Left kidney (tissue), 2 donors: ENCODE results near the gene SRRM1. TPM values are rescaled to one million over a fixed set of nuclear protein-coding genes. Genes with fewer than 3 reads are reported as not detected.
"Not testable (repeated sequence)": the region's sequence is repeated elsewhere in the genome, so short reads cannot be mapped to it uniquely, and the experiment has no call there.

ENCODE experiments used
- DNase-seq: peaks from one replicate; pipeline ENCODE4 v3.0.0-alpha.2; 2013
- polyA plus RNA-seq: library from polyadenylated mRNA; unstranded; fragments of 120-200 nt; gene quantifications from one replicate; pipeline ENCODE4 v1.2.1, GENCODE V29; 2013; ENCODE audit not compliant: insufficient read length

SRRM1 gene
- polyA plus RNA-seq, 1 donor: 200 TPM

DNA sequence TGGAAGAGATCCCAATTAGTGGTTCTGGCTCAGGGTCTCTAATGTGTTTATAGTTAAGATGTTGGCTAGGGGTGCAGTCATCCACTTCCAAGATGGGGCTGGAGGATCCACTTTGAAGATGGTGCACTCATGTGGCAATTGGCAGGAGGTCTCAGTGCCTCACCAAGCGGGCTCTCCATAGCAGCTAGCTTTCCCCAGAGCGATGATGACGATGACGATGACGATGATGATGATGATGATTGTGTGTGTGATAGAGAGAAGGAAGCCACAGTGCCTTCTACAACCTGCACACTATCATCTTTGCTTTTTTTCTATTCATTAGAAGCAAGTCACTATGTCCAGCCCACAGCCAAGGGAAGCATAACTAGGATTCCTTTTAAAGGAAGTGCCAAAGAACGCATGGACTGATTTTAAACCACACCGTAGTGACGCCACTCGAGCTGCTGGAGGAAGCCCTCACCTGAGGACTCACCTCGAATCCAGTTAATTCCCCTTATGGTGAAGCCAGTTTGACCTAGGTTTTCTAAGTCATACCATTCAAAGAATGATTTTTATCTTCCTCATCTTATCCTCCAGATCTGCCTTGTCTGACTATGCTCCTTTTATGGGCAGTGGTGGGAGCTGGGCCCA lies 49.4 kb downstream of the SRRM1 start:
- no peak for DNase-seq

DNA sequence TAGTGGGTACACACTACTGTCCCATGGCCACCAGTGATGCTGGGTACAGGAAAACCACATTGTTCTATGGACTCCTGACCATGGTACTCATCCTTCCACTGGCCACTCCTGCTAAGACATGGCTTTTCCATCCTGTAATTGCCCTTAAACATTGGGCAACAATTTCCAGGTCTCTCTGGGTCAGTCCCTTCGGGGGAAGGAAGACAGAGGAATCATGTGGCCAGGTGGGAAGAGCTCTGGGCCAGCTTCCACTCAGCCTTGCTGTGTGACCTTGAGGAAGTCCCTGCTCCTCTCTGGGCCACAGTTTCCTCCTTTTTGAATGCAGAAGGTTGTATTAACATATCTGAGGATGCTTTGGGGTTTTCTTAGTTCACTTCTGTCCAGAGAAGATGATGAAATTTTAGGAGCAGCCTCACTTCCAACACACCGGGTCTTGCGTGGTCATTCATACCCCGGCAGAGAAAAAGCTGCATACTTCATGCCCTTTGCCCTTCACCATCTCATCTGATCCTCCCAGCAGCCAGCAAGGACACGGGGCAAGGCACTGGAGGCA lies 50.8 kb downstream of the SRRM1 start:
- DNase-seq: no peak

DNA sequence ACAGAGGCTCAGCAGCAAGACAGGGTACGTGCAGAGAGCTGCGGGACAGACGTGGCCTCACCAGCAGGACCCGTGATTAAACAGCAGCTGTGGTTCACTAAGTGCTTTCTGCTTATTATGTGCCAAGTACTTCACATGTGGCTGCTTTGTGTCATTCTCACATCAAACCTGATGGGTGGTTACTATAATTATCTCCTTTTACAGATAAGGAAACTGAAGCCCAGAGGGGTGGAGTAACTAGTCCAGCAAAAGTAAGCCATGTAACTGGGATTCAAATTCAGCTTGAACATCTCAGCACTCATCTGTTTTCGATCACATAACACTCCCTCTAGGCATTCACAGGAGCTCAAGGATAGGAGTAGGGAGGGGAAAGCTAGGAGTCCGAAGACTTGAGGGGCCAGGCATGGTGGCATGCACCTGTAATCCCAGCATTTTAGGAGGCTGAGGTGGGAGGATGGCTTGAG lies 51.3 kb downstream of the SRRM1 start:
- no peak for DNase-seq

DNA sequence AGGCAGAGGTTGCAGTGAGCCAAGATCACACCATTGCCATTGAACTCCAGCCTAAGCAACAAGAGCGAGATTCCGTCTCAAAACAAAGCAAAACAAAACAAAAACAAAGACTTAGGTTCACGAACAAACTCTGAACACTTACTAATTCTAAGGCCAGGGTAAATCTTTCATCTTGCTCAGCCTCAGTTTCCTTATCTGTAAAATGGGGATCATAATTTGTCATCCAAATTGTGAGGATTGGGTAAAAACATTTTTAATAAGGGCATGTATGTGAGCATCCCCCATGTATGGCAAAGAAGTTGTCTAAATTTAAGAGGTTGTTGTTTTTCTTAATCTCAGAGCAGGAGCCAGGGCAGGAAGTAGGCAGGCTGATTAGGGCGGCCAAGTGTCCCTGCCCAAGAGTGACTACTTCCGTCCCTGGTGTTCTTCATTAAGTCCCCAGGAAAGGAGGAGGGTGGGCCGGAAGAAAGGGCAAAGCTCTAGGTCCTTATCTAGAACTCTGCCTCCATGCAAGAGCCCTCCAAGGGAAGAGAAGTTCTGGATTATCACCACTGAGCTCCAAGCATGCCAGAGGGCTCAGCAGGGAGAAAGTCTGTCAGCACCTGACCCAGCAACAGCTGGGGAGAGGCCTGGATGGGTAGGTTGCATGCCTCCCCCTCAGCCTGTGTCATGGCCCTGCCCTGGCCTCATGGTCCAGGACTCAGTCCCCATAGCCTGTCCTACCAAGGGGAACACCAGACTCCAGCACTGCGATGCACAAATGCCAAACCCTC lies 52.3 kb downstream of the SRRM1 start:
- no peak for DNase-seq

DNA sequence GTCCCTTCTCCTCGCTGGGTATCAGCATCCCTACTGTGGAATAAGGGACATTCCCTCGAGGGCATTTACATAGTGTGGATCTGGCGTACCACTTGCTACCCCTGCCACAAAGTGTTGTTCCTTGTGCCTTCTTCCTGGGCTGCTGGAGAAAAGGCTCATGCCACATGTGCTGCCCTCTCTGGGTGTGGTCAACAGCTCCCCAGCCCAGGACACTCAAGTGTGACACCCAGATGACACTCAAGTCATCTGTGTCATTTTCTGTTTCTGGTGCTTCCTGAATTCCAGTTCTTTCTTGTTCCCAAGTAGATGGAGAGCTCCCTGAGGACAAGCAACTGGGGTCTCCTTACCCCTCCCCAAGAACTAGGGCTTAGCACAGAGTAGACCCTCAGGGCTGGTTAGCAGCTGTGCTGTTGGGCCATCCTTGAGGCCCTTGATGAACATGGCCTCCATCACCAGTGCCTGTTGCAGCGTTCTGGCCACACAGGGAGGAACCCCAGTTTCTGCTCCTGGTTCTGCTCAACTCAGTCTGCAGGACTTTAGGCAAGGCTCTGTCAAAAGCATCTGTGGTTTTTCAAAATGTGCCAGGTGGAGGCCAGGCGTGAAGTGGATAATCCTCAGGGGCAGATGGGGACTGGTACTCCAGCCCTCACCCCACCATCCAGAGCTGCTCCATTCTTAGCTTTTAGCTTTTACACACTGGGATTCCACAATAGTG lies 53.1 kb downstream of the SRRM1 start:
- DNase-seq: no peak

DNA sequence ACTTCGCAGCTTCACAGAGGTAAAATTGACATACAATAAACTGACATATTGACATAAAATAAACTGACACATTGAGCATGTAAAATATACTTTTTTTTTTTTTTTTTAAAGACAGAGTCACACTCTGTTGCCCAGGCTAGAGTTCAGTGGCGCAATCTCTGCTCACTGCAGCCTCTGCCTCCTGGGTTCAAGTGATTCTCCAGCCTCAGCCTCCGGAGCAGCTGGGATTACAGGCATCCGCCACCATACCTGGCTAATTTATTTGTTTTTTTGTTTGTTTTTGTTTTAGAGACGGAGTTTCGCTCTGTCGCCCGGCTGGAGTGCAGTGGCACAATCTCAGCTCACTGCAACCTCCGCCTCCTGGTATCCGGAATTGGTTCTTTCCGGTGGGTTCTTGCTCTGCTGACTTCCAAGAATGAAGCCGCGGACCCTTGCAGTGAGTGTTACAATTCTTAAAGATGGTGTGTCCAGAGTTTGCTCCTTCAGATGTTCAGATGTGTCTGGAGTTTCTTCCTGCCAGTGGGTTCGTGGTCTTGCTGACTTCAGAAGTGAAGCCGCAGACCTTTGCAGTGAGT lies 53.7 kb downstream of the SRRM1 start:
- DNase-seq: no peak

DNA sequence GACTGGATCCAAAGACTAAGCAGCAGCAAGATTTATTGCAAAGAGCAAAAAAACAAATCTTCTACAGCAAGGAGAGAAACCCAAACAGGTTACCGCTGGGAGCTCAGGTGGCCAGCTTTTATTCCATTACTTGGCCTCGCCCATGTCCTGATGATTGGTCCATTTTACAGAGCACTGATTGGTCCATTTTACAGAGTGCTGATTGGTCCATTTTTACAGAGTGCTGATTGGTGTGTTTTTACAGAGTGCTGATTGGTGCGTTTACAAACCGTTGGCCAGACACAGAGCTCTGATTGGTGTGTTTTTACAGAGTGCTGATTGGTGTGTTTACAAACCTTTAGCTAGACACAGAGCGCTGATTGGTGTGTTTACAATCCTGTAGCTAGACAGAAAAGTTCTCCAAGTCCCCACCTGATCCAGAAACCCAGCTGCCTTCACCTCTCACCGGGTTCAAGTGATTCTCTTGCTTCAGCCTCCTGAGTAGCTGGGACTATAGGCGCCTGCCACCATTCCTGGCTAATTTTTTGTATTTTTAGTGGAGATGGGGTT lies 54.4 kb downstream of the SRRM1 start:
- not testable (repeated sequence) for DNase-seq

DNA sequence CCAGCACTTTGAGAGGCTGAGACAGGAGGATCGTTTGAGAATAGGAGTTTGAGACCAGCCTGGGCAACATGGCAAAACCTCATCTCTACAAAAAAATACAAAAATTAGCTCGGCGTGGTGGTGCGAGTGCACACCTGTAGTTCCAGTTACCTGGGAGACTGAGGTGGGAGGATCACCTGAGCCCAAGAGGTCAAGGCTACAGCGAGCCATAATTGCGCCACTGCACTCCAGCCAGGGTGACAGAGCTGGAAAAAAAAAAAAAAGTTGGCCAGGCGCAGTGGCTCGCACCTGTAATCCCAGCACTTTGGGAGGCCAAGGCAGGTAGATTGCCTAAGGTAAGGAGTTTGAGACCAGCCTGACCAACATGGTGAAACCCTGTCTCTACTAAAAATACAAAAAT lies 55.2 kb downstream of the SRRM1 start:
- not testable (repeated sequence) for DNase-seq

DNA sequence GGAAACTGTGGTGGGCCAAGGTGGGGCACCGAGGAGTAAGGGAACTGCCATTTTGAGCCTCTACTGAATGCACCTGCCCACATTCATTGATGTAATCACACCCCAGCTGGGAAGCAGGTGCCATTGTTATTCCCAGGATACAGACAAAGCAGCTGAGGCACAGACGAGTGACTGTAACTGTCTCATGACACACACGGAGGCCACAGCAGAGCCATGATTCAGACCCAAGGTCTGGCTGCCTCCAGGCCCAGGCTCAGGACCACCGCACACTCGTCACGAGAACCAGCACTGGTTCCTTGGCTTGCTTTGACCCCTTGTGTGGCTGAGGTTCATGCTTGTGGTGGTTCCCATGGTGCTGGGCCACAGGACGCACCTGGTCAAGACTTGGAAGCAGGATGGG lies 56.5 kb downstream of the SRRM1 start:
- DNase-seq: no peak

DNA sequence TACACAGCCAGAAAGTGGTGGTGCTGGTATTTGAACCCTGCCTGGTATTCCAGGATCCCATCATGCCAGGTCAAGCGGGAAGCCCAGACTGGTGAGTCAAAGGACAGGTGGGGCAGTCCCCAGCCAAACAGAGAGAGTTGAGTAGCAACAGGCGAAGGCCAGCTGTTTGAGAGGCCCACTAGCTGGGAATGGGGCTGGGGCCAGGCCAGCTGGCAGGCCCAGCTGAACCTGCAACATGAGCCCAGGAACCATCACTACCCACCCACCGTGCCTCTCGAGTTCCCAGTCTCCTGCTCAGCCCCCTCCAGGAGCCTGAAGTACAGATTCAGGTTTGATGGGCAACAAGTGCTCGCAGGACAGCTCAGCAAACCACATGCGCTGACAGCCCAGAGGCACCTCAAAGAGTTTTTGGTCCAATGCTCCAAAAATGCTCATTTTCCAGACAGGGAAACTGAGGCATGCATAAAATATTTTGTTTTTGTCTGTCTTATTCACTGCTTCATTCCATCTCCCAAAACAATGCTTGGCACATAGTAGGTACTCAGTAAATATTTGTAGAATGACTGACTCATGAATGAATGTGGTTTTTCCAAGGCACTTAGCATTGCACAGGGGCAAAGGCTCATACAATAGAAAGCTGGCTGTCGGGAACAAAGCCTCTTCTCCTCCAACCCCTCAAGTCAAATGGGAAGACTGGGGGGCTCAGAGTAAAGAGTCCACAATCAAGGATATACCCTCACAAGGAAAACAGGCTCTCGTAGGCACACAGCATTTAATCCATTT lies 59.6 kb downstream of the SRRM1 start:
- DNase-seq: no peak

DNA sequence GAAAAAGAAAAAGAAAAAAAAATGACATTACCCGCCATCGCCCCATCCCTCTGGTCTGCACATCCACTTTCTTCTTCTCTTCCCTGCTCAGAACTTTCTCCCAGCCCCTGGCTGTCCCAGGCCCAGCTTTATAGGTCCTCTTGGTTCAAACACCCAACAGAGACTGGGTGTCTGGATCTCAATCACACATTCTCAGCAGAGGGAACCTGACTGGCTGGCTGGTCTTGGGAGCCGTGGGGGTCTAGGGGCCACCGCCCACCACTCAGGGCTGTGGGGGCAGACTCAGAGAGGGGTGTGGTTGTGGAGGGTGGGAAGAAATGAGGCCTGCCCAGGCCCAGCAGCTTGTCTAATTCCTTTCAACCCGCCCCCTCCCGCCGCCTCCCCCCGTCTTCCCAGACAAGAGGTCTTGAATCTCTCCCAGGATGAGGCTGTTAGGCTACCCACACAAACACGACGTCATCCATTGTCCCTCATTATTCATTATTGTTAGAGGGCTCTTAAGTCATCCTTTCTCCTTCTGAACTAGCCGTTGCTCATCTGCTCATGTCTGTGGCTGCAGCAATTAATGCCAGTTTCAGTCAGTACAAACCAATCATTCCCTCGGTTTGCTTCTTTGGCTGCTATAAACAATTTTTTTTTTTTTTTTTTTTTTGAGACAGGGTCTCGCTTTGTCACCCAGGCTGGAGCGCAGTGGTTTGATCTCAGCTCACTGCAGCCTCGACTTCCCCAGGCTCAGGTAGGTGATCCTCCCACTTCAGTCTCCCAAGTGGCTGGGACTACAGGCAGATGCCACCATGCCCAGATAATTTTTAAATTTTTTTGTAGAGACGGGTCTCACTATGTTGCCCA lies 61.5 kb downstream of the SRRM1 start:
- no peak for DNase-seq

DNA sequence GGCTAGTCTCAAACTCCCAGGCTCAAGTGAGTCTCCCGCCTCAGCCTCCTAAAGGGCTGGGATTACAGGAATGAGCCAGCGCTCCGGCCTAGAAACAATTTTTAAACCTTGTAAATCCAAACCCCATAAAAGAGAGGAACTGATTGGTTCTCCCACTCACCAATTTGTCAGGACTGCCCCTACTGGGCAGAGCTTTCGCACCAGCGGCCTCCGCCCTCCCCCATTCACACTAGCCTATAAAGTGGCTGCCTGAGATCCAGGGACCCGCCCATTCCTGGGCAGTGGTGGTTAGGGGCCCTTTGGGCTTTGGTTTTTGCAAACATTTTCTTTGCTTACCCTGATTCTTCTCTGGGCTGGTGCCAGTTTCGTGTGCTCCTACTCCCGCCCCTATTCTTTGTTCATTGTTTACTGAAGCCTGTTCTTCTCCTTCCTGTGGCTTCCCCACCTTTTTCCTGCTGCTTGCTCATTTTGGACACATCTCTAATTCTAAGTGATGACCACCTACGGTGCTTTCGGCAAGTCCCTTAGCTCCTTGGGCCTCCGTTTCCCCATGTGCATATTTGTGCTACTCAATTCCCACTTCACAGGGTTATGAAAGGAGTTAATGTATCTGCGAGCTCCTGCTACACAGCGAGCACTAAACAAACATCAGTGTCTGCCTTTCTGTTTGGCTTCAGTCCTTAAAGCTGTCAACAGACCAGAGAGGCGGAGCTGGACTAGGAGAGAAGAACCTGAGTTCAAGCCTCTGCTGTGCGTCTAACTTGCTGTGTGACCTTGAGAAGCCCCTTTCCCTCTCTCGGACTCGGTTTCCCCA lies 62.4 kb downstream of the SRRM1 start:
- DNase-seq: peak; percentile 79

DNA sequence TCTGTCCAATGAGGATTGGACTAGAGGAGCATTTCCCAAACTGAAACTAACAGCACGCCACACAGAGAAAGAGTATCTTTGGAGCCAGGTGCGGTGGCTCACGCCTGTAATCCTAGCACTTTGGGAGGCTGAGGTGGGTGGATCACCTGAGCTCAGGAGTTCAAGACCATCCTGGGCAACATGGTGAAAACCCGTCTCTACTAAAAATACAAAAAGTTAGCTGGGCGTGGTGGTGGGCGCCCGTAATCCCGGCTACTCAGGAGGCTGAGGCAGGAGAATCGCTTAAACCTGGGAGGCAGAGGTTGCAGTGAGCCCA lies 62.9 kb downstream of the SRRM1 start:
- not testable (repeated sequence) for DNase-seq

DNA sequence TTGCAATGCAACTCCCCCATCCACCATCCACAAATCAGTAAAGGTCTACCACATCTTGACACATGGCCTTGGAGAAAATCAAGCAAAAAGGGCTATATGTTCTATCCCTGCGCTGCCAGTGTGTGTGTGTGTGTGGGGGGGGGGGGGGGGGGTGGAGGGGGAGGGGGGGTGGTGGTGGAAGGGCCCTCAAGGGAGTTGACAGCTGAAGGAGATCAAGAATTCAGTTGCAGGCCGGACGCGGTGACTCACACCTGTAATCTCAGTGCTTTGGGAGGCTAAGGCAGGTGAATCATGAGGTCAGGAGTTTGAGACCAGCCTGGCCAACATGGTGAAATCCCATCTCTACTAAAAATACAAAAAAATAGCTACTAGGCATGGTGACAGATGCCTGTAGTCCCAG lies 64.6 kb downstream of the SRRM1 start:
- DNase-seq: no peak

DNA sequence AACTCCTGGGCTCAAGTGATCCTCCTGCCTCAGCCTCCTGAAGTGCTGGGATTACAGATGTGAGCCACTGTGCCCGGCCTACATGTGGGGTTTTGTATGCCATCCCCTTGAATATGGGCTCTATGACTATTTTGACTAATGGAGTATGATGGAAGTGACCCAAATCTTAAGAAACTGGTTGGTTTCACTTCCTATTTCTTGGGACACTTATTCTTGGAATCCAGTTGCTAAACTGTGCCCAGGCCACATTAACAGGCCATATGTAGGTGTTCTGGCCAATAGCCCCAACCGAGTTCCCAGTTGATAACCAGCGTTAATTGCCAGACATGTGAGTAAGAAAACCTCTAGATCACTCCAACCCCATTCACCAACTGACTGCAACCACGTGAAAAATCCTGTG lies 65.8 kb downstream of the SRRM1 start:
- DNase-seq: no peak

DNA sequence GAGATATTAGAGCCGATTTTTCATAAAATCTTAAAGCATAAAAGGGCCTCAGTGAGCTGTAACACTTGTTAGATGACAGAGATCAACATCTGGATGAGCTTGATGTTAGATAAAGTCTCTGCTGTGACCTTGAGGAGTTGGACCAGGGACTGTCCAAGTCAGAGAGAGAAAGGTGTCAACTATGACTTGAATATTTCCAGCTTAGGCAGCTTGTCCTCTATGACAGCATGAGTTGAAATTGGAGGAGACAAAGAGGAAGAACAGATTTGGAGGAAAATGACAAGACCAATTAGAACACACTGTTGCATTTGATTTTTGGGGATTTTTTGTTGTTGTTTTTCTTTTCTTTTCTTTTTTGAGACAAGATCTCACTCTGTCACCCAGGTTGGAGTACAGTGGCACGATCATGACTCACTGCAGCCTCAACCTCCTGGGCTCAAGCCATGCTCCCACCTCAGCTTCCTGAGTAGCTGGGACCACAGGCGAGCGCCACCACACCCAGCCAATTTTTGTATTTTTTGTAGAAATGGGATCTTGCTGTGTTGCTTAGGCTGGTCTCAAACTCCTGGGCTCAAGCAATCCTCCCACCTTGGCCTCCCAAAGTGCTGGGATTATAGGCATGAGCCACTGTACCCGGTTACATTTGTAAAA lies 66.8 kb downstream of the SRRM1 start:
- no peak for DNase-seq

DNA sequence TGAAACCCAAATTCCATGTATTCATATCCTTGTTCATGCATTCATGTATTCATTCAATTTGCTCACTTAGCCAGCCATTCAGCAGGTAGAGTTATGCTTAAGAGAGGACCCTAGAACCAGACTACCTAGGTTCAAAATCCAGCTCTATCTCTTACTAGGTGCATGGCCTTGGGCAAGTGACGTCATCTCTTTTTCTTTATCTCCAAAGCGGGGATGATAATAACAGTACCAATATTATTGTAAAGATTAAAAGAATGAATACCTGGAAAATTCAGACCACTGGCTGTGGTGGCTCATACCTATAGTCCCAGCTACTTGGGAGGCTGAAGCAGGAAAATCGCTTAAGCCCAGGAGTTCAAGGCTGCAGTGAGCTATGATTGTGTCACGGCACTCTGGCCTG lies 68.2 kb downstream of the SRRM1 start:
- no peak for DNase-seq

DNA sequence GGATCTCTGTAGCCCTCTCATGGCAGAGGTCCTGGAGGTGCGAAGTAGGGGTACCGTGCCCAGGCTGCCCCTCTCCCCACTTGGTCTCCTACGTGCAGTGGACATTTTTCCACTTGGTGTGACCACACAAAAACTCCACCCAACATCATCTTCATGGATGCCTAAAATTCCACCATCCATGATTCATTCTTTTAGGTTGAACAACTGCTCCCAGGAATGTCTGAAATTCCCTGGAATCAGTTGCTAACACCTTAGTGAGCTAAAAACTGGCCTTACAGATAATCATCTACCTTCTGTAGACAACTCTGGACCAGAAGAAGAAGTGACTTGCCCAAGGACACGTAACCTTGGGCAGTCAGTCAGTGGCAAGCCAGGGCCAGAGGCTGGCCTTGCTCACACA lies 70.1 kb downstream of the SRRM1 start:
- DNase-seq: no peak

DNA sequence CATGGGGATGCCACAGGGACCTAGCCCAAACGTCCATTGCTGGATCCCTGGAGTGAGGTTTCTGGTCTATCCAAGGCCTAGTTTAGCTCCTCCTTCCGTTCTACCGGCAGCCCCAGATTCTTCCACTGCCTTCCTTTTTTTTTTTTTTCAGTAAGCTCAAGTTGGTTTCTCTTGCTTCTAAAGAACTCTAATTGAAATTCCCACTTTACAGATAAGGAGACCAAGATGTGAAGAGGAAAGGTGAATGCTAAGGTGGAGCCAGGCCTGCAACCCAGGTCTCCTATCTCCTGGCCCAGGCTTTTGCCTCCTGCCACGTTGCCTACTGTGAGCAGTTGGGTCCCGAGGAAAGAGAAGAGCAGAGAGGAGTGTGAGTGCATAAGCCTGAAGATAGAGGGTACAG lies 70.6 kb downstream of the SRRM1 start:
- no peak for DNase-seq
